KMS-11 (cell line): ENCODE measurements around the gene TEX264.

ENCODE experiments used
- H2AFZ ChIP-seq: fragments of 200-600 bp; sonication (generic); 2 replicates; pipeline ENCODE4 v1.6.1; 2016; ENCODE audit warnings: antibody characterized with exemption, mixed run types, low read depth
- H3K27ac ChIP-seq: fragments of 200-600 bp; sonication (generic); 2 replicates; pipeline ENCODE4 v1.6.1; 2016; ENCODE audit warnings: mild to moderate bottlenecking, mixed run types
- H3K27me3 ChIP-seq: fragments of 200-600 bp; sonication (generic); 2 replicates; pipeline ENCODE4 v1.6.1; 2017; ENCODE audit warnings: mild to moderate bottlenecking, low read depth, mixed run types, moderate library complexity; ENCODE audit not compliant: insufficient read depth
- H3K36me3 ChIP-seq: fragments of 200-600 bp; sonication (generic); 2 replicates; pipeline ENCODE4 v1.6.1; 2017; ENCODE audit warnings: mild to moderate bottlenecking, mixed run types; ENCODE audit not compliant: insufficient read depth
- H3K4me1 ChIP-seq: fragments of 200-600 bp; sonication (generic); 2 replicates; pipeline ENCODE4 v1.6.1; 2016; ENCODE audit warnings: mild to moderate bottlenecking, low read depth, mixed run types; ENCODE audit not compliant: poor library complexity, severe bottlenecking
- H3K4me2 ChIP-seq: fragments of 200-600 bp; sonication (generic); 2 replicates; pipeline ENCODE4 v1.7.0; 2016; ENCODE audit warnings: mild to moderate bottlenecking, mixed run types
- H3K4me3 ChIP-seq: fragments of 200-600 bp; sonication (generic); IDR thresholded peaks from 2 replicates; pipeline ENCODE4 v1.6.1; 2017; ENCODE audit warnings: low read depth, low read length, mixed read lengths; ENCODE audit not compliant: insufficient read depth
- H3K79me2 ChIP-seq: fragments of 200-600 bp; sonication (generic); 2 replicates; pipeline ENCODE4 v1.6.1; 2016; ENCODE audit warnings: low read depth, mixed run types; ENCODE audit not compliant: insufficient read depth
- H3K9ac ChIP-seq: fragments of 200-600 bp; sonication (generic); 2 replicates; pipeline ENCODE4 v1.6.1; 2016; ENCODE audit warnings: mild to moderate bottlenecking, mixed run types
- H4K20me1 ChIP-seq: fragments of 200-600 bp; sonication (generic); 2 replicates; pipeline ENCODE4 v1.6.1; 2016; ENCODE audit warnings: mild to moderate bottlenecking, mixed run types; ENCODE audit not compliant: insufficient read depth
- TF ChIP-seq, protein P1 (sequence below): fragments of 200-600 bp; sonication (generic); conservative IDR thresholded peaks from 2 replicates; pipeline ENCODE4 v1.6.1; 2017; ENCODE audit warnings: low read depth, mild to moderate bottlenecking, antibody characterized with exemption, low read length, moderate library complexity, mixed read lengths

TEX264 gene

DNA sequence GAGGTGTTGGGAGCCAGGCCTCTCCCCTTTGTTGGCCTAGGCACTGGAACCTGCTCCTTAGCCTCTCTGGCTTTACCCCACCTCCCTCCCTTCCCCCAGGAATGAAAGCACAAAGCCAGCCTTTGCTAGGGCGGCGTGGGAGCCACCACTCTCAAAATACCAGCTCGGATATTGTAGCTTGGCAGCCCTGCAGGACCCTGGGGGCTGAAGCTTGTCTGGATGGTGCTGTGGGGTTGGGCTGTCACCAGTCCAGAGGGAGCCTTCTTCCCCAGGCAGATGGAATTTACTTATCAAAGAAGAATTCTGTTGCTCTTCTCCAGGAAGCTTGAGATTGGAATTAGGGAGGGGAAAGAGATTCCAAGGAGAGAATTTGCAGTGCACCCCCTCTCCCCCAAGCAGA is 20.9 kb downstream of the TEX264 start:
- no peaks in the 10 kb centered on the region for H3K4me1 ChIP-seq
- no peaks in the 10 kb centered on the region for H4K20me1 ChIP-seq
- no peaks in the 10 kb centered on the region for H3K36me3 ChIP-seq
- TF ChIP-seq, protein P1, sequence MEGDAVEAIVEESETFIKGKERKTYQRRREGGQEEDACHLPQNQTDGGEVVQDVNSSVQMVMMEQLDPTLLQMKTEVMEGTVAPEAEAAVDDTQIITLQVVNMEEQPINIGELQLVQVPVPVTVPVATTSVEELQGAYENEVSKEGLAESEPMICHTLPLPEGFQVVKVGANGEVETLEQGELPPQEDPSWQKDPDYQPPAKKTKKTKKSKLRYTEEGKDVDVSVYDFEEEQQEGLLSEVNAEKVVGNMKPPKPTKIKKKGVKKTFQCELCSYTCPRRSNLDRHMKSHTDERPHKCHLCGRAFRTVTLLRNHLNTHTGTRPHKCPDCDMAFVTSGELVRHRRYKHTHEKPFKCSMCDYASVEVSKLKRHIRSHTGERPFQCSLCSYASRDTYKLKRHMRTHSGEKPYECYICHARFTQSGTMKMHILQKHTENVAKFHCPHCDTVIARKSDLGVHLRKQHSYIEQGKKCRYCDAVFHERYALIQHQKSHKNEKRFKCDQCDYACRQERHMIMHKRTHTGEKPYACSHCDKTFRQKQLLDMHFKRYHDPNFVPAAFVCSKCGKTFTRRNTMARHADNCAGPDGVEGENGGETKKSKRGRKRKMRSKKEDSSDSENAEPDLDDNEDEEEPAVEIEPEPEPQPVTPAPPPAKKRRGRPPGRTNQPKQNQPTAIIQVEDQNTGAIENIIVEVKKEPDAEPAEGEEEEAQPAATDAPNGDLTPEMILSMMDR = no peak
- H3K27ac ChIP-seq = no peak overlapping the region
- H3K4me3 ChIP-seq = no peak overlapping the region
- H3K27me3 ChIP-seq = no peaks in the 10 kb centered on the region
- no peaks in the 10 kb centered on the region for H3K79me2 ChIP-seq
- no peak overlapping the region for H3K4me2 ChIP-seq
- no peak overlapping the region for H3K9ac ChIP-seq
- no peak overlapping the region for H2AFZ ChIP-seq

DNA sequence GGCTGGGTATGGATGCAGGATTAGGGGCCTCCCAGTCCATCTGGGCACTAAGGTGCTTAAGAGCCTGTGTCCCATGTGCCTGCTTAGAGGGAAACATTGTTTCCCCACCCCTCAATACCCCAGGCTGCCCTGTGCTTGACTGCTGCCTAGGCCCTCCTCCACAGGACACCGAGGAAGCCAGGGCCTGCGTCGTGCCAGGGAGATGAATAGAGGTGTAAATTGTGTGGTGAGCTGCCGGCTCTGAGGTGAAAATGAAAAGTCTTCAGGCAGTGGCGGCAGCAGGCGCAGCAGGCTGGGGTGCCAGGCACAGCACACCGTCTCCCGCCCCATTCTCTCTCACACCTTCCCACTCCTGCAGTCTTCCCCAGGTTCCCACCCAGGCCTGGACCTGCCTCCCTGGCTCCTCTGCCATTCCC is 21.9 kb downstream of the TEX264 start:
- Histone ChIP-seq H3K27me3 (no peaks in the 10 kb centered on the region), H3K36me3 (no peaks in the 10 kb centered on the region), H4K20me1 (no peaks in the 10 kb centered on the region), H2AFZ (no peak overlapping the region), H3K4me2 (no peak overlapping the region), H3K4me3 (no peak overlapping the region), H3K4me1 (no peaks in the 10 kb centered on the region), H3K9ac (no peak overlapping the region), H3K79me2 (no peaks in the 10 kb centered on the region), H3K27ac (no peak overlapping the region)
- TF ChIP-seq, protein P1 = no peak

DNA sequence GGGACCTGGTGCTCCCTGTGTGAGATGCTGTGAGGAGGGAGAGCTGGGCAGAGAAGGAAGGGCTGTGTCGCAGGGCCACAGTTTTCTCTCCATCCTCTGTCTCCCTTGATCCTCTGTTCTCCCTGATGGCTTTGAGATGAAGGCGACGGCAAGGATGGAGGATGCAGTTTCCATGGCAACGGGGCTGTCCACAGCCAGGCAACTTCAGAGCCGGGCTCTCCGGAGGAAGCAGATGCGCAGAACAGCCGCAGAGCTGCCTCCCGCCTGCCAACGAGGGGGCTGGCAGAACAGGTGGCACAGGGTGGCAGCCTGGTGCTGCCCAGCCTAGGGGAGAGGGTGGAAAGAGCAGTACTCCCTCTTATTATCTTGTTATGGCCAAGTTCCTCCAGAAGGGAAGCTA is 25.9 kb downstream of the TEX264 start:
- Histone ChIP-seq H3K4me1 (no peaks in the 10 kb centered on the region), H3K9ac (no peak overlapping the region), H3K79me2 (no peaks in the 10 kb centered on the region), H3K27me3 (no peaks in the 10 kb centered on the region), H4K20me1 (no peaks in the 10 kb centered on the region), H3K36me3 (no peaks in the 10 kb centered on the region), H2AFZ (no peak overlapping the region), H3K4me2 (no peak overlapping the region), H3K27ac (no peak overlapping the region), H3K4me3 (no peak overlapping the region)
- TF ChIP-seq, protein P1 = no peak

DNA sequence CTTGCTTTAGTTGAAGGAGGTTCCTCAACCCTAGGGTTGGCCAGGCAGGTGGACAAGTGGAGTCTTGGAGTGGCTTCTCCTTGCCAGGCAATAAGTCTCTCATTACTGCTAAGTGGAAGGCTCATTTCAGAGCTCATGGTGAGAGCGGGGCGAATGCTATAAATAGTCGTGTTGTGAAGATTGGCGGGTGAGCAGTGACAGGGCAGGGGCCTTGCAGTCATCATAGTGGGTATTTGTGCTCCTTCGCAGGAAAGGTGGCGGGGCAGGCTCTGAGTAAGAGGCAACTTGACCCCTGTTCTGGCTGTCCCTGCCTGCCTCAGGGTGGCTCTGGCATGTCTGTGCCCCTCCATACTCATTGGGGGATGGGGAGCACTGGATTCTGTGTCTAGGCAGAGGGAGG is 27.2 kb downstream of the TEX264 start:
- H3K79me2 ChIP-seq = no peaks in the 10 kb centered on the region
- no peak overlapping the region for H3K9ac ChIP-seq
- no peak overlapping the region for H3K27ac ChIP-seq
- H3K4me1 ChIP-seq = no peaks in the 10 kb centered on the region
- H3K36me3 ChIP-seq = no peaks in the 10 kb centered on the region
- H2AFZ ChIP-seq = no peak overlapping the region
- TF ChIP-seq, protein P1 = no peak
- H4K20me1 ChIP-seq = no peaks in the 10 kb centered on the region
- no peak overlapping the region for H3K4me3 ChIP-seq
- H3K27me3 ChIP-seq = no peaks in the 10 kb centered on the region
- H3K4me2 ChIP-seq = no peak overlapping the region

DNA sequence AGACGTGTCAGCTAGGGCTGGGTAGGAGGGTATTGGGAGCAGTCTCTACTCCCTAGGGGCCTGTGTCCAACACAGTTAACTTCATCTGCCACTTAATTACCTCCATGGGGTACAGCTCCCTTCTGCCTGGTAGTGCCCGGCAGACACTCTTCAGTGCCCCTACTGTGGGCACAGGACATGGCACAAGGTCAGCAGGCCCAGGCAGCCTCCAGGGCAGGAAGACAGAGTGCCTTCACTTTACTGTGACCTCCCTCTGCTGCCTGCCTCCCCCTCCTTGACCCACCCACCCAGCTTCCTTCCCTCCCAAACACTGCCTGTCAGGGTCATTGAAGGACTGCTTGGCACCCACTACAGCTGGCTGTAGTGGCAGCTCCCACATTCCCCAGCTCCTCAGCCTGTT is 29.4 kb downstream of the TEX264 start:
- Histone ChIP-seq H3K4me2 (no peak overlapping the region), H4K20me1 (no peaks in the 10 kb centered on the region), H3K79me2 (no peaks in the 10 kb centered on the region), H3K27me3 (no peaks in the 10 kb centered on the region), H3K9ac (no peak overlapping the region), H3K27ac (no peak overlapping the region), H2AFZ (no peak overlapping the region), H3K4me1 (no peaks in the 10 kb centered on the region), H3K36me3 (no peaks in the 10 kb centered on the region), H3K4me3 (no peak overlapping the region)
- TF ChIP-seq, protein P1 = no peak
